ENCODE results near the gene RBMS1.

RBMS1 gene

DNA sequence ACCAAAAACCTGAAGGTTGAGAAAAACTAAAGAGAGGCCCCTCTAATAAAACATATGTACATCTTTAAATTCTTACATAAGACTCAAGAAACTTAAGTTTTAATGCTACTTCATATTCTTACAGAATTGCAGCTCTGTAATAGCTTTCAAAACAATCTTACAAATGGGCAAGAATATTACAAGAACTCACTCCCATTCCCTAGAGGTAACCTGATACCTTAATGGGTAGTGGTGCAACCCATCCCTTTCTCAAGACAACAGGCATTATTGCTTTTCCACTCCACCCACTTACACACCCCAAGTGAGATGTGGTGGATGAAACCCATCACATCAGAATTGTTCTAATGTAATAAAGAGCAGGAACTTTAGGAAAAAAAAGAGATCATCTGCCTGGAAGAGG, 103.7 kb downstream of the RBMS1 start:
- peak overlapping the region; percentile 2 for H3K27ac Mint-ChIP-seq
- no peaks in the 10 kb centered on the region for H3K9me3 Mint-ChIP-seq
- no peak for ATAC-seq
- peaks cover 91% of the 10 kb centered on the region for H3K4me1 Mint-ChIP-seq
- H3K4me3 Mint-ChIP-seq, result no peak overlapping the region
- no peak for DNase-seq
- no peaks in the 10 kb centered on the region for H3K27me3 Mint-ChIP-seq
- H3K36me3 Mint-ChIP-seq (ENCODE audit: low read depth), result peaks cover 4% of the 10 kb centered on the region

DNA sequence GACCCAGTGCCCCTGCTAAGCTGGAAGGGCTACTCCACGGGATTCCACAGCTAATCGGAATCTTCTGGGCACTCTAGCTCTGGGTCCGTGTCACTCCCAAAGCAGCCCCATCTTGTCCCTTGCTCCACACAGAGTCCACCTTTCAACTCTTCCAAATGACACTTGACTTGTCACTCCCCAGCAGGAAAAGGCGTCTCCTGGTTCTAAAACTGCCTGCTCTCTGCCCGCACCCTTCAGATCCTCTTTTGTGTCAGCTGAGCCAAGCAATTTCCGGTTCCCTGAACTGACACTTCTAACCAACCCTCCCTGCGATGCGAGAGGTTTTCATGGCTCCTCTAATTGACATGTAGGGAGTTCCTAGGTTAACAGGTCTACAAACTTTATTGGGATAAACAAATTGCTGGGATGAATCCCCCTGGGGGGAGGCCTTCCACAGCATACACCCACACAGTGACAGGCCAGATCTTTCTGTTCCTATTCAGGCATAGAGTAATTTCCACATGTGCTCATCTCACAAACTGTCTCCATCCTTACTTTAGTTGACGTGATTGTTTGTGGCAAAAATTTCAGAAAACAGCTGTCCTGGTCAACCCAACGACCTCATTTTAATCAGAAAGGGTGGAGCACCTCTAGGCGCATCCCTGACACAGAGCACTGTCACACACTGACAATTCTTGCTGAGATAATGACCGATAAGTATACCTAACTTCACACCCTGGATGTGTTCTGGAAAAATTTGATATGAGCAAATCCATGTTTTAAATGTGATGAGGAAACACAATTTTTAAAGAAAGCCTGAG, 104.9 kb downstream of the RBMS1 start:
- DNase-seq, result peak; percentile 41

DNA sequence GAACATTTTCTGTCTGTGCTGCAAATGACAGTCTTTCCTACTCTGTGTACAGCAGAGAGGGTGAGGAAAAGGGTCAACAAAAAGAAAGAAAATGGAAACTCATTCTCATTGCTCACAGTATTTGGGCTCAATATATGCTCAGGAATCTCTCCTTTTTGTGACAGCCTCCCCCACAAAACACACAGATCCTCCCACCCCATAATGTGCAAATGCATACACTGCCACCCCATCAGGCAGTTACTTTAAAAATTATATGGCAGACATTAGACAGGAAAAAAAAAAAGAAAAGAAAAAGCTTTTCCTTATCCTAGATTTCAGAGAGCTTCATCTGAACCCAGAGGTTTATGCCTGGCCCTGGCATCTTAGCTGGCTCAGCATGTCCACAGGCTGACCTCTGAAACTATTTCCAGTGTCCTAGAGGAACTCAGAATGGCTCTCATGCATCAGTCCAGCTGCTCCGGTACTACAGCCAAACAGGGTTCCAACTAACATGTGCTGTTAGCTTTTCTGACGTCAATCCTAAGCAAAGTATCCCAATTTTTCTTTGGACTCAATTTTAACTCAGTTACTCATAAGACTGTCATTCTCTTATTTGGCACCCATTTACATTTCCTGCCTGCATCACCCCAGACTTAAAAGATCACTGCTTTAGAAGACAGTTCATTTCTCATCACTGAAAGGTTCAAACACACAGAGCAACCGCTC, 105.9 kb downstream of the RBMS1 start:
- peak overlapping the region; percentile 65 for H3K27ac Mint-ChIP-seq
- no peaks in the 10 kb centered on the region for H3K27me3 Mint-ChIP-seq
- no peak for ATAC-seq
- H3K4me3 Mint-ChIP-seq, result peak overlapping the region; percentile 30
- no peaks in the 10 kb centered on the region for H3K9me3 Mint-ChIP-seq
- no peak for DNase-seq
- peaks cover 85% of the 10 kb centered on the region for H3K4me1 Mint-ChIP-seq
- H3K36me3 Mint-ChIP-seq (ENCODE audit: low read depth), result peaks cover 5% of the 10 kb centered on the region

More for the DNA sequence above, 104.9 kb downstream of the RBMS1 start:
- peak overlapping the region; percentile 30 for H3K4me3 Mint-ChIP-seq
- H3K4me1 Mint-ChIP-seq, result peaks cover 88% of the 10 kb centered on the region
- H3K27ac Mint-ChIP-seq, result peak overlapping the region; percentile 57
- ATAC-seq, result peak; percentile 62
- no peaks in the 10 kb centered on the region for H3K9me3 Mint-ChIP-seq
- peaks cover 5% of the 10 kb centered on the region for H3K36me3 Mint-ChIP-seq (ENCODE audit: low read depth)
- no peaks in the 10 kb centered on the region for H3K27me3 Mint-ChIP-seq

DNA sequence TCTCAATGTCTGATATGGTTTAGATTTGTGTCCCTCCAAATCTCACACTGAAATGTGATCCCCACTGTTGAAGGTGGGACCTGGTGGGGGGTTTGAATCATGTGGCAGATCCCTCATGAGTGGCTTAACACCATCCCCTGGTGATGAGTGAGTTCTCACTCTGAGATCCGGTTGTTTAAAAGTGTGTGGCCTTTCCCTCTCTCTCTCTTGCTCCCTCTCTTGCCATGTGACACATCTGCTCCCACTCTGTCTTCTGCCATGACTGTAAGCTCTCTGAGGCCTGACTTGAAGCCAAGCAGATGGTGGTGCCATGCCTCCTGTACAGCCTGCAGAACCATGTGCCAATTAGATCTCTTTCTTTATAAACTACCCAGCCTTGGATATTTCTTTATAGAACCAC, 108.8 kb downstream of the RBMS1 start:
- Mint-ChIP-seq H3K4me3 (no peak overlapping the region), H3K4me1 (peaks cover 86% of the 10 kb centered on the region), H3K36me3 (ENCODE audit: low read depth) (peaks cover 5% of the 10 kb centered on the region), H3K27me3 (no peaks in the 10 kb centered on the region), H3K9me3 (no peaks in the 10 kb centered on the region), H3K27ac (peak overlapping the region; percentile 59)
- DNase-seq, result no peak
- ATAC-seq, result peak; percentile 16

DNA sequence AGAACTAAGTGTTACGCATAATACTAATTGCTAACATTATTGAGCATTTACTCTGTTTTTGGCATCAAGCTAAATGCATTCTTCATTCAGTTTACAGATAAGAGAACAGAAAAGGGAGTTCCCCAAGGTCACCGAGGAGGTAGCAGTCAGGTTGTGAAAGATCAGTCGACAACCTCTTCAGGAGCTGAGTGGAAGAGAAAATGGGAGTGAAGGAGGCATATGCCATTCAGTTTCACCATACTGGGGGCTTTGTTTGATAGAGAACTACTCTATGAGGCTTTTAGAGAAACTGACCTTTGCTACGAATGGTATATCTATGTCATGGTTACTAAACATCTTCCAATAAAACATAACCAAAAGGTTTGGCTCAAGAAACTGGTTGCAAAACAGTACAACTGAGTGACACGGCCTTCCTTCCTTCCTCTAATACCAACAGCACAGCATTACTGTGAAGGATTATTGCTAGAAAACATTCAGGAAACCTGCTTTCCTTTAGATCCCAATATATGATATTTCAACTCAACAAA, 112.1 kb downstream of the RBMS1 start:
- Mint-ChIP-seq H3K27me3 (no peaks in the 10 kb centered on the region), H3K4me1 (peaks cover 81% of the 10 kb centered on the region), H3K4me3 (no peak overlapping the region), H3K27ac (peak overlapping the region; percentile 7), H3K36me3 (ENCODE audit: low read depth) (peaks cover 5% of the 10 kb centered on the region), H3K9me3 (no peaks in the 10 kb centered on the region)
- ATAC-seq (peak; percentile 50), DNase-seq (no peak)

DNA sequence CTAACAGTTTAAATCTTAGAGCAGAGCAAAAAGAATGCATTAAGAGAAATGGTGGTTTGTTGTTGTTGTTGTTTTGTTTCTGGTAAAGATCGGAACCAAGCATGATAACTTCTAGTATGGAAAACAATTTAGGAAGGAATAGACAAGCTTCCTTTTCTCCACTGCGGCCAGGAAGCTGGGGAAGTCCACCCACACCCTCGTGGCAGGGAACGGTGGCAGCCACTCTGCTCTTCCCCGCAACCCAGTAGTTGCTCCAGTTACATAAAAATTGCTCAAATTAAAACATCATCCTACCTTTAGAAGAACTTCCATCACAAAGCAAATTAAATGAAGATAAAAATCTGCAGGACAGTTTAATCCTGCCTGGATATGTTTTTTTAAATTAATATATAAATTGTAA, 113.0 kb downstream of the RBMS1 start:
- H3K27me3 Mint-ChIP-seq, result no peaks in the 10 kb centered on the region
- H3K9me3 Mint-ChIP-seq, result no peaks in the 10 kb centered on the region
- H3K4me1 Mint-ChIP-seq, result peaks cover 84% of the 10 kb centered on the region
- H3K4me3 Mint-ChIP-seq, result no peak overlapping the region
- DNase-seq, result no peak
- ATAC-seq, result no peak
- peaks cover 5% of the 10 kb centered on the region for H3K36me3 Mint-ChIP-seq (ENCODE audit: low read depth)
- peak overlapping the region; percentile 8 for H3K27ac Mint-ChIP-seq

DNA sequence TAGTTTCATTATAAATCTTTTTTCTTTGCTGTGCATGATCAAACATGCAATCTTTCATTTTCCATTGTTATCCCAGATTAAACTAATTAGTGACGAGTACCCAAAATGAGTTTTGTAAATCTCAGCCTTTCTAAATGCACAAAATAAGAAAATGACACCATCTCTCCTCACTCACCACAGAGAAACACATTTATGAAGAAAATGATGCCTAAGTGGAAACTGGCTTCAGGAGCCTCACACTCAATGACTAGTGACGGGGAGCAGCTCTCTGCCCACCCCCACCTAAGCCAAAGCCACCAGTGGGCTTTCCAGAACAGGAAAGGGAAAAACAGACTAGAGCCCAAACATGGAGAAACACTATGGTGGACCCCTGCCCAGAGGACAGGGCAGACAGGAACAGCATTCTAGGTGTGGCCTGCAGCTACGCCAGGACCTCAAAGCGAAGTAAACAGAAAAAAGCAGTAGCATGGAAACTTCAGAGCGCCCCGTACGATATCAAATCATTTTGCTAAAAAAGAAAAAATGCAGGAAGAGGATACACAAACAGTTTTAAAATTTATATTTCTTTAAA, 113.5 kb downstream of the RBMS1 start:
- Mint-ChIP-seq H3K4me3 (peak overlapping the region; percentile 7), H3K27ac (peak overlapping the region; percentile 8), H3K27me3 (no peaks in the 10 kb centered on the region), H3K4me1 (peaks cover 86% of the 10 kb centered on the region), H3K9me3 (no peaks in the 10 kb centered on the region), H3K36me3 (ENCODE audit: low read depth) (peaks cover 5% of the 10 kb centered on the region)
- DNase-seq (no peak), ATAC-seq (no peak)

DNA sequence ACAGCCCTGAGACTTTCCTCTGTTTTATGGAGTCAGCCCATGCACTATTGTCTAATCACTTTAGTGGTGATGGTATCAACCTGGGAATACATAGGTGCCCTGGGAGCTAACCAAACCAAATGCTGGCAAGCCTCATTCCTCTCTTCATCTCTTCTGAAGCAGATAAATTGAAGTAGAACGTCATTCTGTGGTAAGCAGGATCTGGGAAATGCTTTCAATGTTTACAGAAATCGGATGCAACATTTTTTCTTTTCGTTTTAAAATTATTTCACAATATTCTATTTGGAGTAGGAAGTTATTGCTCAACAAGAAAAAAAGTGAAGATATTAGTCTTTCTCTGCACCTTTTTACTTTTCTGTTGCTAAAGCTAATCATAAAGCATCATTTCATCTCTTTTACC, 114.2 kb downstream of the RBMS1 start:
- Mint-ChIP-seq H3K27ac (no peak overlapping the region), H3K4me1 (peaks cover 84% of the 10 kb centered on the region), H3K4me3 (no peak overlapping the region), H3K27me3 (no peaks in the 10 kb centered on the region), H3K9me3 (no peaks in the 10 kb centered on the region), H3K36me3 (ENCODE audit: low read depth) (peaks cover 2% of the 10 kb centered on the region)
- no peak for ATAC-seq
- DNase-seq, result no peak

DNA sequence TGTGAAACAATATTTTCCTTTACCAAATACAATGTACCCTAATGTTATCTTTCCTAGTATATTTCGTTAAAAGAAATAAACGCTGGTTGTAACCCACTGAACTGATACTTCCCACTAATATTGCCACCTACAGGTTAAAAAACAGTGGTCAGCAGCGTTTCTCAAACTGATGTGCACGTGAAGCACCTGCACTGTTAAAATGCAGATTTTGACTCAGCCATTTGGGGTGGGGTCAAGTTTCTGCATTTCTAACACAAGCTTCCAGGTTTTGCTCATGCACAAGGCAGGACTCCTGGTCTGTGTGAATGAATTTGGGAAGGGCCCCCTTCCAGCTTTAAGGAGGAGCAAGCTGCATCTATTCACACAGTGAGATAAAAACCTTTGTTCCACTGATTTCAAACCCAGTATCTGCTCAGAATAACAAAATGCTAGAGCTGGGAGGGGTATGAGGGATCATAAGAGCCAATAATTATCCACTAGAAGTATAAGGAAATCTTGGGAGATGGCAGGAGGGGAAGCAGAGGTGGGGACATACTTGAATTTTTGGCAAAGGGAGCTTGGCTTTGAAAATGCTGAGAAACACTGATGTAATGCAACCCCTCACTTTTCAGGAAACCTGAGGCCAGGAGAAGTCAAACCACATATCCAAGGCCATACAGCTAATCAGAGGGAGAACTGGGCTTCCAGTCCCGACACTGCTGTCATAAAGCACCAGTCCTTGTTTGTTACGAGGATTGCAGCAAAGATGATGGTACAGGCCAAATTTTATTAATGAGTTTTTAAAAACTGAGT, 116.2 kb downstream of the RBMS1 start:
- Mint-ChIP-seq H3K27ac (no peak overlapping the region), H3K36me3 (ENCODE audit: low read depth) (peaks cover 2% of the 10 kb centered on the region), H3K4me1 (peaks cover 90% of the 10 kb centered on the region), H3K4me3 (no peak overlapping the region), H3K27me3 (no peaks in the 10 kb centered on the region), H3K9me3 (no peaks in the 10 kb centered on the region)
- no peak for DNase-seq
- ATAC-seq, result no peak

DNA sequence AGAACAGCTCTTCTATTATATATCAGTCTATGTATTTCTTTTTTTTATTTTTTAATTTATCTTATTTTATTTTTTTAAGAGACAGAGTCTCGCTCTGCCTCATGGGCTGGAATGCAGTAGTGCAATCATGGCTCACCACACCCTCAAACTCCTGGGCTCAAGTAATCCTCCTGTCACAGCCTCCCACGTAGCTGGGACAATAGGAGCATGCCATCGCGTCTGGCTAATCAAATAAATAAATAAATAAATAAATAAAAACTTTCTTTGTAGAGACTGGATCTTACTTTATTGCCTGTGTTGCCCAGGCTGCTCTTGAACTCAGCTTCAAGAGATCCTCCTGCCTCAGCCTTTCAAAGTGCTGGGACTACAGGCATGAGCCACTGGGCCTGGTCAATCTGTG, 117.0 kb downstream of the RBMS1 start:
- Mint-ChIP-seq H3K27me3 (no peaks in the 10 kb centered on the region), H3K4me1 (peaks cover 90% of the 10 kb centered on the region), H3K27ac (no peak overlapping the region), H3K36me3 (ENCODE audit: low read depth) (peaks cover 2% of the 10 kb centered on the region), H3K9me3 (no peaks in the 10 kb centered on the region), H3K4me3 (no peak overlapping the region)
- ATAC-seq (no peak), DNase-seq (no peak)

DNA sequence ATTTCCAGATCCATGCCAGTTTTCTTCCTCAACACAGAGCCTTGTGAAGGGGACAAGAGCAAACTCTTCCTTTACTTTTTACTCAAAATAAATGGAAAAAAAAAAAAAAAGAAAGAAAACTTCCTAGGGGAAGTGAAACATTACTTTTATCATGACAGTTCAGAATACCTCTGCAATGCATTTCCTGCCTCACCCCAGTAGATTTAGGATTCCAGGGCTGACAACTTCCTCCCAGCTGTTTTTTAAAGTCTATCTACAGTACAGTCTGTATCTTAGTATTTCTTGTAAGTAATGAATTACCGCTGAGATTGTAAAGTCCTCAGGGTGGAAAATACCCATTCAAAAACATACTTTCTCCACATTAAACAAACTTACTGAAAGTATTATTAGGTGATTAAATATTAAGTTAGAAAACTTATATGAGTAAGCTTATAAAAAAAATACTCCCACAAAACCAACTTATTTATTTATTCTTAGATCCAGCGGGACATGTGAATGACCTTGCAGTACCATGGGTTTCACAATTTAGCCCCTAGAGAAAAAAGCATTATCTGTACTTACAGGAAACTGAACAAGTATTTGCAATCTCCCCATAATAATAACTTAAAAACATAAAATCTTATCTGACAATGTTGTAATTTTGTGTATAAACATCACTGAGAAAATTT, 117.7 kb downstream of the RBMS1 start:
- ATAC-seq (no peak), DNase-seq (no peak)
- Mint-ChIP-seq H3K27ac (peak overlapping the region; percentile 33), H3K36me3 (ENCODE audit: low read depth) (peaks cover 2% of the 10 kb centered on the region), H3K27me3 (no peaks in the 10 kb centered on the region), H3K4me3 (no peak overlapping the region), H3K9me3 (no peaks in the 10 kb centered on the region), H3K4me1 (peaks cover 90% of the 10 kb centered on the region)

DNA sequence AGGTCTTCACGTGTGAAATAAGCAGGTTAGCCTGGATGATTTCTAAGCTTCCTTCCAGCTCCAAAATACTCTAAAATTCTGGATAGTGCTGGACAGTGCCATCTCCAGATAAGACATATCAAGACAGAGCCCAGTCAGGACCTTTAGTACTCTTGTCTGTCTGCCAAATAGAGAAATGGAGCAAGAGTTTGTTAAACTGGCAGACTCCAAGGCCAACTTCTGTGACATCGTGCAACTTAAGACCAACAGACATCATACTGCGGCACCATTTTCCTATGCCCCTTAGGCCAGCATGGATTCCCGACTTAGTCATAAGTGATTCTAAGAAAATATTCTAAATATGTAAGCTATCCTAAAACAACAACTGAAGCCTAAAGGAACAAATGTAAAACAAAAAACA, 118.6 kb downstream of the RBMS1 start:
- ATAC-seq, result no peak
- DNase-seq, result no peak
- H3K4me3 Mint-ChIP-seq, result no peak overlapping the region
- H3K9me3 Mint-ChIP-seq, result no peaks in the 10 kb centered on the region
- H3K4me1 Mint-ChIP-seq, result peaks cover 88% of the 10 kb centered on the region
- H3K27me3 Mint-ChIP-seq, result no peaks in the 10 kb centered on the region
- H3K36me3 Mint-ChIP-seq (ENCODE audit: low read depth), result no peaks in the 10 kb centered on the region
- no peak overlapping the region for H3K27ac Mint-ChIP-seq

DNA sequence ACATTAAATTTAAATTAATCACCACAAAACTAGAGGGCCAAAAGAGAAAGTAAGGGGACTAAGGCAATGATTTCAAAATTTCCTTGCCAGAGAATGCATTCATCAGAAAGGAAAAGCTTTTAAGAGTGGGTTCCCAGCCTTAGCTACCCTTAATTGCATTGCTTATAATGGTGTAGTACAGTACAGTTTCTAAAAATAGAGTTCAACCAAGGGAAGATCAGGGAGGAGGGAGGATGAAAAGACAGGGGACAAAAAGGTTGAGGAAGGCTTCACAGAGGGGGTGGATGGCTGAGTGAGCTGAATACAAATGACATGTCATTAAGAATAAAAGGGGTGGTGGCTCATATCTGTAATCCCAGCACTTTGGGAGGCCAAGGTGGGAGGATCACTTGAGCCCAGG, 119.9 kb downstream of the RBMS1 start:
- Mint-ChIP-seq H3K9me3 (no peaks in the 10 kb centered on the region), H3K4me3 (peak overlapping the region; percentile 36), H3K27ac (peak overlapping the region; percentile 13), H3K4me1 (peaks cover 89% of the 10 kb centered on the region), H3K27me3 (no peaks in the 10 kb centered on the region), H3K36me3 (ENCODE audit: low read depth) (no peaks in the 10 kb centered on the region)
- DNase-seq, result no peak
- ATAC-seq, result no peak

DNA sequence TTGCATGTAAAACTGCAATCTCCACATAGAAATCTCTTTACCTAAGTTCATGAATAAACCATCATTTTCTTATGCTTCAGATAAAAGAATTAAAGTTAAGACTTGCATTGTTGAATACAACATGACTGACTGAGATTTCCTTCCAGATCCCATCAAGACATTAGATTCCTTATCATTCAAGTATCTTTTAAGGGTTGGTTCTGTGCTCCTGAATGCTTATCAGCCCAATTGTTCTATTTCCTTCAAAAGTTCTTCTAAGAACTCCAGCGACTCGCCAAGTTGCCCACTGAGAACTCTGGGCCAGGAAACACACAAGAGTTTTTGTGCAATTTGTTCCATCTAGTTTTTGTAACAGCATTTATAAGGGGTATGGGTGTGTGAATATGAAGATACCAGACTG, 120.3 kb downstream of the RBMS1 start:
- Mint-ChIP-seq H3K36me3 (ENCODE audit: low read depth) (no peaks in the 10 kb centered on the region), H3K27ac (peak overlapping the region; percentile 13), H3K9me3 (no peaks in the 10 kb centered on the region), H3K4me1 (peaks cover 89% of the 10 kb centered on the region), H3K27me3 (no peaks in the 10 kb centered on the region), H3K4me3 (peak overlapping the region; percentile 36)
- ATAC-seq, result no peak
- DNase-seq, result no peak
